NCI-H1930 (cell line): ENCODE measurements around the gene RBM26.
"Not testable (repeated sequence)": the region's sequence is repeated elsewhere in the genome, so short reads cannot be mapped to it uniquely, and the experiment has no call there.

ENCODE experiments used
- DNase-seq, 2 experiments: peaks; one replicate each; lab custom pipeline; 2025; lab: John Stamatoyannopoulos, UW

Gene RBM26

DNA sequence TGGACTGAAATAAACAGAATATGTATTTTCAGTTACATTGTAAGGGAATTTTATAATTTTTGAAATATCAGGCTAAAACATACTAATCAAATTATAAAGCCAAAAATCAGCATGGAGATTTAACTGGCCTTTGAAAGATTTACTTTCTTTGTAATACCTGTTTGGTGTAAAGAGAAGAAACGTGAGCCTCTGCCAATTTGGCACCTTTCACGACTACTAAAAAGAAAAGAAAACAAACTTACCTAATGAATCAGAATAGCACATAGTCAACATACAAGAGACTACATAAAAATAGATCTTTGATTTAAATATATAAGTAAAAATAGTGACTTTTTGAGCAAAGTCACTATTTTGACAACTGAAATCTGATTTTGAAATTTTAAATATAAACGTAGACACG is 87.4 kb downstream of the RBM26 start:
- DNase-seq = no peak

- no peak for DNase-seq
These were observed 88.2 kb downstream of the RBM26 start for GRCh38 chr13:79317856-79318255.

DNA sequence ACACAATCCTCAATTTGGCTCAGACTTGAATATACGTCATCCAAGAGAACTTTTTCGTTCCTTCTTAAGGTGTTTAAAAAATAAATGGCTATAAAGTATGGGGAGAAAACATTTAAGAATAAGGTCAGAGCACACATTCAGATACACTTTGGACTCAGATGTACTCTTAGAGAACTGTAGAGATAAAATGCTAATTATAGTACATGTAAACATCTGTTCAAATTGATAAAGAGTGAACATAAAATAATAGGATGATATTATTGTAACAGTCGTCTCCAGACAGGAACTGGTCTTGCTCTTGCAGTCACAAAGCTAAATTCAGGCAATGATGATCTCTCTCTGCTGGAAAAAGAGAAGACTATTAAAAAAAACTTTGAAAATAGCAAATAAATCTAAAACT is 91.4 kb downstream of the RBM26 start:
- no peak for DNase-seq

DNA sequence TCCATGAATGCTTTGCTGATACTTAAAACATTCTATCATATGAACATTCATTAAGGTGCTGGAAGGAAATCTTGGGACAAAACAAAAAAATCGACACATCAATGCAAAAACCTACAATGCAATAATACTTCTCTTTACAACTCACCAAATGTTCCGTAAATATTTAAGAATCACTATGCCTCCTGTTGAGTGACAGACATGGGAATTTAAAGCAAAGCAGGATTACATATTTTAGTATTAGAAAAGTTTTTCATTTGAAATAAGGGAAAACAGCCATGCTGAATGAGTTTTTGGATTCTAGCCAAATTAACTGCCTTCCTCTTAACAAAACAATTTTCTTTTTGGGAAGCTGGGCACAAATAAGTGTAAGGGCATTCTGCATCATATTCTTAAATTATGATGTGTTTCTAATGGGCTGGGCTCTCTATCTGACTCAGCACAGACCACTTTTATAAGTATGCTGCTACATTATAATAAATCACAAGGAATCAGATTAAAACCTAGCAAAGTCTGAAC is 93.7 kb downstream of the RBM26 start:
- DNase-seq = no peak

GRCh38 chr13:79311386-79311785 is 94.7 kb downstream of the RBM26 start:
- DNase-seq = no peak

- no peak for DNase-seq
These were observed 96.4 kb downstream of the RBM26 start for GRCh38 chr13:79309690-79310089.

- no peak for DNase-seq
These were observed 98.2 kb downstream of the RBM26 start for GRCh38 chr13:79307866-79308298.

DNA sequence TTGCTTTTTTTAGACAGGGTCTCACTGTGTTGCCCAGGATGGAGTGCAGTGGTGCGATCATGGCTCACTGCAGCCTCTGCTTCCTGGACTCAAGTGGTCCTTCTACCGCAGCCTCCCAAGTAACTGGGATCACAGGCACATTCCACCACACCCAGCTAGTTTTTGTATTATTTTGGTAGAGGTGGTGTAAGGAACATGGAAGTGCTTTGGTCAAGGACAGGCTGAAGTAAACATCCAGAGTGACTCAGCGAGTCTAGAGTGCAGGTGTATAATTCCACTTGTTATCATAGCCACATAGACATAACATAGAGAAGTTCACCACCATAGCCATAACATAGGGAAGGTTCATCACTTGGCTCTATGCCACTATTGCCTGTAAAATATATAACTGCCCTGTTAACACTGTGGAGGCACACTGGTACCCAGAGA is 98.6 kb downstream of the RBM26 start:
- DNase-seq = no peak

DNA sequence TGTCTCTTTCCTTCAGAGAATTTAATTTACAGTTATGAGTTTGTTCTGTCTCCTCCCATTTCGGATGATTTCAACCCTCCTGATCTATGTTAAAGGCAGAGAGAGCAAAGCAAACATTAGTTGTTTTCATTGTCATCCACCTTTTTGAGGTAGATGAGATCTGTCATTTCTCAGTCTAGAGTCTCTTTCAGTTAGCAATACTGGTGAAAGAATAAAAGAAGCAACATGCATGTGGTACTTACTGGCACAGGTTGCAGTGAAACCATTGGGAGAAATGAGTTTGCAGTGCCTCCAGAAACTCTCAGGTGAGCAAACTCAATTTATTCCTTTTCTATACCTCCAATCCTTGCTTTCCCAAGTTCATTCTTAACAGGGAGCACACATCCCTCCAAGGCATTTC is 99.4 kb downstream of the RBM26 start:
- DNase-seq = no peak

GRCh38 chr13:79297128-79297527 is 108.9 kb downstream of the RBM26 start:
- no peak for DNase-seq

DNA sequence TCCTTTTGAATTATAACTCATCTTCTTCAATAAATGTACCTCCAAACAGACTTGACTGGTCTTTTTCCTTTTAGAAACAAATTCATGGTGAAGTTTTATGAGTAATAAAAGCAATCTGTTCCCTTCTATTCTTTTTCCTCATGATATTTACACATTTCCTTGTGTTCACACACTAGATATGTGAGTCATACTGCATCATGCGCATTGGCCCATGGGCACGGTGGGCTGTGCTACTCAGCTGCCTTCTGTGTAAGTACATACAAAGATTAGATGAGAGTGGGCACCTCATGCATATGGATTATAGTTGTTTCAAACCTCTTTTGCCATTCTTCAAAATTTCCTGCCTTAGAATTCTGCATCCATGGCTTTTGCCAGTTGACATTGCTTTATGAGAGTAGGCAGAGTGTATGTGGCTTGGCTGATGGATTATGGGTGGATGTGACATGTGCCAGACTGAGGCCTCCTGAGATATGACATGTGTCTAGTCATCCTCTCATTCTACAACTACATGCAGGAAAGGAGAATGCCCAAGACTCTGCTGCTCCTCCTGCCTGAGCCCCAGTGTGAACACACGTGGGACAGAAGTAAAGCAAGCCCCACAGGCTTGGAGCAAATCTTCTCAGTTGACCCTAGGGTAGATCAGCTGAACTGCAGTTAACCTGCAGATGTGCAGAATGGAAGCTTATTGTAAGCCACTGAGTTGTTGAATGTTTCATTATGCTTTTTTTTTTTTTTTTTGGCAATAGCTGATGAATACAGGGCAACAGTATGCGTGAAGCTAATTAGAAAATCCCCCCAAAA is 109.9 kb downstream of the RBM26 start:
- DNase-seq = no peak

GRCh38 chr13:79290595-79291244 is 115.3 kb downstream of the RBM26 start:
- DNase-seq = no peak

DNA sequence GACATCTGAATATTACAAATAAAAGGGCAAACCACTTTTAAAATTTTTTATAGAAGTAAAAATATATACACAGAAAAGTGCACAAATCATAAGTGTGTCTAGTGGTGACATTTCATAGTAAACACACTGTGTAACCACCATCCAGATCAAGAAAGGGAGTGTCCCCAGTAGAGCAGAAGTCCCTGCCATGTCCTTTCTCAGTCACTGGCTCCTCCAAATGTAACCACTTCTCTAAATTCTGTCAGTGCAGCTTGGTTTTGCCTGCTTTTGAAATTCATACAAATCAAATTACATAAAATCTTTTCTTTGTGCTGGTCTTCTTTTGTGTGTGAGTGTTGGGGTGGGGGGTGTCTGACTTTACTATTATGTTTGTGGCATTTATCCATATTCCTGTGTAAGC is 116.5 kb downstream of the RBM26 start:
- DNase-seq = no peak

DNA sequence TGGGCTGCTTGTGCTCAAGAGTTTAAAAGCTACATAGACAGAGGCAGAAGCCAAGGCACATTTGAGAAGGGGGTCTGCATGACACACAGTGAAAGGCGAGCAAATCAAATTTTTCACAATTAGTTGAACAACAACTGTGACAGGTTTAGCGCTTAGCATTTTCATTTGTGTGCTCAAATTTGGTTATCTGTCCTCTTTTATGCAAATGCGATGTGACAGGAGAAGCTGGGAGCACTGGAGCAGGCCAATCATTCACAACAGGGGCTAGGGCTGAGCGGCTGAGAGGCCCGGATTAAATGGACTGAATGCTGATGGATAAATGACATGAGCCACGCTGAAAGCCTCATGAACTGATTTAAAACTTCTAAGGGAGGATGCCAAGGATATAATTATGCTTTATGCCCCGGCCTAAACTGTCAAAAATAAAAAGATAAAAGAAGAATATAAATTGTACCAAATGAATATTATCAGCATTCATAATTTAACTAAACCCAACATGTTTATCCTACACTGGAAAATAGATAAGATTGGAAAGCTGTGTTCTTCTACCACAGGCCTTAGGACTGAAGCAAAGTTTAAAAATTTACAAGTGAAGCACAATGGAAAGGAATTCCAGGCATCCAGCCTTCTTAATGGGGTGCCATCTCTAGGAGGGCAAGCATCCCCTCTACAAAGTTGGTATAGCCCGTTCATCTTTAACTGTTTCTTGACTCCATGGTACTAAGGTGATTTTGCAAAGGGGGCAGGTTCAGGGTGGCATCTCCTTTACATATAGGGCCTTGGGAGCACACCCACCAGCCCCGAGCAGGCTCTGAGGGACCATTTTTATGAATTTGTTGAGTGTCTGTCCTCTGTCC is 117.9 kb downstream of the RBM26 start:
- DNase-seq = no peak

DNA sequence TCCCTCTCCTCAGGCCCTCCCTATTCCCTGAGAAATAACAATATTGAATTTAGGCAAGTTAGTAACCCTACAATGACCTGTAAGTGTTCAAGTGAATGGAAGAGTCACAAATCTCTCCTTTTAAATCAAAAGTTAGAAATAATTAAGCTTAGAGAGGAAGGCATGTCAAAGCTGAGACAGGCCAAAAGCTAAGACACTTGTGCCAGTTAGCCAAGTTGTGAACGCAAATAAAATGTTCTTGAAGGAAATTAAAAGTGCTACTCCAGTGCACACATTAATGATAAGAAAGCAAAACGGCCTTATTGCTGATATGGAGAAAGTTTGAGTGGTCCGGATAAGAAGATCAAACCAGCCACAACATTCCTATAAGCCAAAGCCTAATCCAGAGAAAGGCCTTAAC is 120.9 kb downstream of the RBM26 start:
- no peak for DNase-seq

- no peak for DNase-seq
These were observed 122.3 kb downstream of the RBM26 start for GRCh38 chr13:79283742-79284141.

GRCh38 chr13:79282976-79283375 is 123.1 kb downstream of the RBM26 start:
- DNase-seq = no peak

- no peak for DNase-seq
These were observed 123.5 kb downstream of the RBM26 start for GRCh38 chr13:79282508-79282907.

GRCh38 chr13:79281339-79281747 is 124.7 kb downstream of the RBM26 start:
- no peak for DNase-seq

GRCh38 chr13:79279735-79280134 is 126.3 kb downstream of the RBM26 start:
- not testable (repeated sequence) for DNase-seq

DNA sequence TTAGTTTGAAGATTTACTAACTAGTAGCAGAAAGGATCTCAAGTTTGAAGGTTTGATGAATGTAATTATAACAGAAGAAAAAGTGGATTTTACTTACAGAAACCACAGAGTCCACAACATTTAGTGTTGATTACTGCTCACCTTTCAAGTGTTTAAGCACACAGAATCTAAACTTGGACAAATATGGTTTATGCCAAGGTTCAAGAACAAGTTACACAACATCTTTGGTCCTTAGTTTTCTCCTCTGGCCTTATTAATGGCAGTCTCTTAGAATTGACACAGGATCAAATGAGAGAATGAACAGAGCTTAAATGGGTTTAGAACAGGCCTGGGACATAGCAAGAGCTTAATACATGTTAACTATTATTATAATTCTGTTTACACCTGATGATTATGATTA is 133.0 kb downstream of the RBM26 start:
- DNase-seq = no peak

DNA sequence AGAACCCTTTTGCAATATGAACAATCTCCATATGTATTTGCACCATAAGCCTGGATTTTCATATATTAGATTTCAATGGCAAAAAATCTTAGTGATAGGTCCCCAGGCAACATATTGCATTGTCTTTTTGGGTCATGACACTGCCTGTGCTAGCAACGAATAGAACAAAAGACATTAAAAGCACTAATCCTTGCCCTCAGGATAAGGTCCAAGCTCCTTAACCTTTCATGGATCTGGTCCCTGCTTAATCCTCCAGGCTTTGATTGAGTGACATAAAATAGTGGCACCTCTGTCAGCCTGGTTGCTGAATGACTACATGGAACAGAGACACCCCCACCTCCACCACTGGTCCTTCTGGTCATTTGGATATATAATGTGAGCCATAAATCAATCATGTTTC is 134.4 kb downstream of the RBM26 start:
- DNase-seq = no peak
